Peyer's patch (tissue), 4 donors: ENCODE results near the gene TMX2.

Experiments used
- POLR2A ChIP-seq, 2 donors: fragments of 450-650 bp; IDR thresholded peaks; one replicate each; pipeline ENCODE4 v1.5.1; 2017; ENCODE audit warnings: antibody characterized with exemption in 2 of 2, mild to moderate bottlenecking in 2 of 2, moderate library complexity in 2 of 2
- TF ChIP-seq, protein P1 (sequence below), 6 experiments: fragments of 450-650 bp in 4 of 6; fragments of 200-600 bp in 2 of 6; sonication (generic) in 1 of 6; IDR thresholded peaks; one replicate each; pipeline ENCODE4 v1.5.1; 2017 to 2019; ENCODE audit warnings: antibody characterized with exemption in 6 of 6, mild to moderate bottlenecking in 3 of 6, moderate library complexity in 1 of 6

DNA sequence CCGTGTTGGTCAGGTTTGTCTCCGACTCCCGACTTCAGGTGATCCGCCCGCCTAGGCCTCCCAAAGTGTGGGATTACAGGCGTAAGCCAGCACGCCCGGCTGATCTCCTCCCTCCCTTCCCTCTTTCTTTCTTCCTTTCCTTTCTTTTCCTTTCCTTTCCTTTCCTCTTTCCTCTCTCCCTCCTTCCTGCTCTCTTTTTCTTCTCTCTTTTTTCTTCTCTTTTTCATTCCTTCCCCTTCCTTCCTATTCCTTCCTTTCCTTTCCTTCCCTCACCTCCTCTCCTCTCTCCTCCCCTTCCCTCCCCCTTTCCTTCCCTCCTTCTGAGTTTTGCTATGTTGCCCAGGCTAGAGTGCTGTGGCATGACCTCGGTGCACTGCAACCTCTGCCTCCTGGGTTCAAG, 48.4 kb upstream of the TMX2 start:
- TF ChIP-seq, protein P1, sequence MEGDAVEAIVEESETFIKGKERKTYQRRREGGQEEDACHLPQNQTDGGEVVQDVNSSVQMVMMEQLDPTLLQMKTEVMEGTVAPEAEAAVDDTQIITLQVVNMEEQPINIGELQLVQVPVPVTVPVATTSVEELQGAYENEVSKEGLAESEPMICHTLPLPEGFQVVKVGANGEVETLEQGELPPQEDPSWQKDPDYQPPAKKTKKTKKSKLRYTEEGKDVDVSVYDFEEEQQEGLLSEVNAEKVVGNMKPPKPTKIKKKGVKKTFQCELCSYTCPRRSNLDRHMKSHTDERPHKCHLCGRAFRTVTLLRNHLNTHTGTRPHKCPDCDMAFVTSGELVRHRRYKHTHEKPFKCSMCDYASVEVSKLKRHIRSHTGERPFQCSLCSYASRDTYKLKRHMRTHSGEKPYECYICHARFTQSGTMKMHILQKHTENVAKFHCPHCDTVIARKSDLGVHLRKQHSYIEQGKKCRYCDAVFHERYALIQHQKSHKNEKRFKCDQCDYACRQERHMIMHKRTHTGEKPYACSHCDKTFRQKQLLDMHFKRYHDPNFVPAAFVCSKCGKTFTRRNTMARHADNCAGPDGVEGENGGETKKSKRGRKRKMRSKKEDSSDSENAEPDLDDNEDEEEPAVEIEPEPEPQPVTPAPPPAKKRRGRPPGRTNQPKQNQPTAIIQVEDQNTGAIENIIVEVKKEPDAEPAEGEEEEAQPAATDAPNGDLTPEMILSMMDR (IDR thresholded peaks at IDR 0.05), result no peak
- TF ChIP-seq POLR2A (IDR thresholded peaks at IDR 0.05), result no peak
